Breast epithelium (tissue), 4 donors: ENCODE data around the gene CCDC183. TPM values are rescaled to one million over a fixed set of nuclear protein-coding genes. Genes with fewer than 3 reads are reported as not detected.
"Not testable (repeated sequence)": the region's sequence is repeated elsewhere in the genome, so short reads cannot be mapped to it uniquely, and the experiment has no call there.

Experiments
- DNase-seq, 2 donors: peaks; one replicate each; pipeline ENCODE4 v3.0.0-alpha.2; 2019; ENCODE audit warnings: low spot score in 2 of 2
- H3K27ac ChIP-seq, 2 donors: fragments of 200-600 bp; sonication (generic) in 1 of 2; one replicate each; pipeline ENCODE4 v1.5.1; 2016 to 2019; ENCODE audit warnings: mild to moderate bottlenecking in 1 of 2
- H3K27me3 ChIP-seq, 2 donors: fragments of 200-600 bp; sonication (generic) in 1 of 2; one replicate each; pipeline versions ENCODE4 v1.5.1 to v1.6.0; 2017 to 2019; ENCODE audit warnings: control low read depth in 1 of 2, mild to moderate bottlenecking in 1 of 2
- H3K36me3 ChIP-seq: fragments of 200-600 bp; one replicate; pipeline ENCODE4 v1.5.1; 2019
- H3K4me1 ChIP-seq, 2 donors: fragments of 200-600 bp; sonication (generic); one replicate each; pipeline ENCODE4 v1.5.1; 2016 to 2019; ENCODE audit warnings: control low read depth in 1 of 2
- H3K4me3 ChIP-seq, 3 donors: fragments of 200-600 bp; sonication (generic); 1 replicate in 2 of 3; 2 replicates in 1 of 3; pipeline ENCODE4 v1.5.1; 2016 to 2019; ENCODE audit warnings: mild to moderate bottlenecking in 3 of 3, moderate library complexity in 2 of 3
- H3K9me3 ChIP-seq, 2 donors: fragments of 200-600 bp; sonication (generic) in 1 of 2; one replicate each; pipeline ENCODE4 v1.5.1; 2016 to 2019; ENCODE audit warnings: control low read depth in 1 of 2
- POLR2A ChIP-seq: fragments of 450-650 bp; IDR thresholded peaks from one replicate; pipeline ENCODE4 v1.6.1; 2016; ENCODE audit warnings: antibody characterized with exemption, mild to moderate bottlenecking, moderate library complexity
- POLR2AphosphoS5 ChIP-seq, 3 donors: sonication (generic); formaldehyde crosslinking; IDR thresholded peaks; one replicate each; pipeline ENCODE4 v1.6.1; 2017; ENCODE audit warnings: antibody characterized with exemption in 3 of 3
- intact Hi-C: fragments of 100-400 bp; cut with DNase I; formaldehyde crosslinking; loops from one replicate; pipeline ENCODE4 v1.15.1; 2023; ENCODE audit warnings: low total_unique reads
- total RNA-seq, 3 donors: library from RNA; depleted of rRNA; stranded (reverse); fragments of >200 nt; gene quantifications; one replicate each; pipeline ENCODE4 v1.1.0, GENCODE V29; 2016
- TF ChIP-seq, protein P1 (sequence below), 3 donors: fragments of 450-650 bp; IDR thresholded peaks; one replicate each; pipeline ENCODE4 v1.5.1; 2016 to 2017; ENCODE audit warnings: antibody characterized with exemption in 3 of 3, mild to moderate bottlenecking in 3 of 3, moderate library complexity in 3 of 3

CCDC183 gene
- total RNA-seq, 3 donors from 2014 or later = 0.64 to 5.7 (median 5.6) TPM

DNA sequence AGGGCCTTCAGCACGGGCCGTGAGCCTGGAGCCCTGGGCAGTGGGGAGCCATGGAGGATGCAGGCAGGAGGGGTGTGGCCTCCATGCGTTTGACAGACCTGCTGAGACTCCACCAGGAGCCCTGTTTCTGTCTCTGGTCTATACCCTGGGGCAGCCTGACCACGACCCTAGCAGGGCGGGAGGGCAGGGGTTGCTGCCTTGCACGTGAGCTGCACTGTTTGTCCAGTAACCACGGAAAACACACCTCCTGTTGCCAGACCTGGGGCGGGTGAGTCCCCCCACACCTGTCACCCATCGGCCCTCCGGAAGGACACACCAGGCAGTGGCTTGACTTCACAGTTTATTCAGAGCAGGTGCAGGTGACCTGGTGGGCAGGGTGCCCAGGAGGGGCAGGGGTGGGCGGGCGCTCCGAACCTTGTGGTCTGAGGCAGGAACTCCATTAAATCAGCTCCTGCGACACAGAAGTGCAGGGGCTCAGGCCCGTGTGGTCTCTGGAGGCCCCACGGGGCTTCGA is 42.0 kb upstream of the CCDC183 start:
- DNase-seq = no peak
- TF ChIP-seq POLR2A (no peak), POLR2AphosphoS5 (IDR thresholded peaks at IDR 0.05) (no peak)
- TF ChIP-seq, protein P1, sequence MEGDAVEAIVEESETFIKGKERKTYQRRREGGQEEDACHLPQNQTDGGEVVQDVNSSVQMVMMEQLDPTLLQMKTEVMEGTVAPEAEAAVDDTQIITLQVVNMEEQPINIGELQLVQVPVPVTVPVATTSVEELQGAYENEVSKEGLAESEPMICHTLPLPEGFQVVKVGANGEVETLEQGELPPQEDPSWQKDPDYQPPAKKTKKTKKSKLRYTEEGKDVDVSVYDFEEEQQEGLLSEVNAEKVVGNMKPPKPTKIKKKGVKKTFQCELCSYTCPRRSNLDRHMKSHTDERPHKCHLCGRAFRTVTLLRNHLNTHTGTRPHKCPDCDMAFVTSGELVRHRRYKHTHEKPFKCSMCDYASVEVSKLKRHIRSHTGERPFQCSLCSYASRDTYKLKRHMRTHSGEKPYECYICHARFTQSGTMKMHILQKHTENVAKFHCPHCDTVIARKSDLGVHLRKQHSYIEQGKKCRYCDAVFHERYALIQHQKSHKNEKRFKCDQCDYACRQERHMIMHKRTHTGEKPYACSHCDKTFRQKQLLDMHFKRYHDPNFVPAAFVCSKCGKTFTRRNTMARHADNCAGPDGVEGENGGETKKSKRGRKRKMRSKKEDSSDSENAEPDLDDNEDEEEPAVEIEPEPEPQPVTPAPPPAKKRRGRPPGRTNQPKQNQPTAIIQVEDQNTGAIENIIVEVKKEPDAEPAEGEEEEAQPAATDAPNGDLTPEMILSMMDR (IDR thresholded peaks at IDR 0.05) = no peak
- Histone ChIP-seq H3K4me3 (no peak overlapping the region), H3K4me1 (no peaks in the 10 kb centered on the region), H3K36me3 (no peaks in the 10 kb centered on the region), H3K9me3 (peaks cover 14% of the 10 kb centered on the region in 2 donors), H3K27ac (no peak overlapping the region), H3K27me3 (no peaks in the 10 kb centered on the region)
- intact Hi-C loops = no loop called here

DNA sequence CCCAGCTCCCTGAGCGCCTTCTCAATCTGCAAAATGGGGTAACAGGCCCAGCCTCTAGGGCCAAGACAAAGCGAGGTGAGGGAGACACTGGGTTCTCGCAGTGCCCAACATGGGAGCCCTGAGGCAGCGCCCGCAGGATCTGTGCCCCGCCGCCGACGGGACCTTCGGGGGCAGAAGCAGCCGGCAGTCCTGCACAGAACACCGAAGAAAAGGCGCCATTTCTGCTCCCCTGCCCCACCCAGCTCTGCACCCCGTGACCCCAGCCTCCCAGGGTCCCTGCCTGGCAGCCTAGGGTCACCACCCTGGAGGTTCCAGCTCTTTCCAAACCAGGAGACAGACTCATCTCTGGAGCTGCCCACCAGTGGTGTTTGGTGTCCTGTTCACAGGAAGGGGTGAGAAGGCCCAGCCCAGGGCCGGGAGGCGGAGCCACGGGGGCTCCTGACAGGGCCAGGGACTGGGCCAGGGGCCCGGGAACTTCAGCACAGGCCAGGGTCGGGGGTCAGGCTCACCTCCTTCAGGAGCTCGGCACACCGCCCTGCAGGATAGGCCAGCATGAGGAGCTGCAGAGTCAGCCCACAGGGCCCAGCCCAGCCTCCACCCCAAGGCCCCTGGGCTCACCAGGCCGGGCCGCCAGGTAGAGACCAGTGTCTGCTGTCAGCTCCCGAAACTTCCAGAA is 41.4 kb upstream of the CCDC183 start:
- Histone ChIP-seq H3K27me3 (no peaks in the 10 kb centered on the region), H3K4me1 (no peaks in the 10 kb centered on the region), H3K4me3 (no peak overlapping the region), H3K27ac (no peak overlapping the region), H3K9me3 (peaks cover 14% of the 10 kb centered on the region in 2 donors), H3K36me3 (no peaks in the 10 kb centered on the region)
- DNase-seq = no peak
- no peak for TF ChIP-seq POLR2AphosphoS5 (IDR thresholded peaks at IDR 0.05)
- no peak for TF ChIP-seq POLR2A
- TF ChIP-seq, protein P1 (IDR thresholded peaks at IDR 0.05) = no peak
- intact Hi-C loops = no loop called here

DNA sequence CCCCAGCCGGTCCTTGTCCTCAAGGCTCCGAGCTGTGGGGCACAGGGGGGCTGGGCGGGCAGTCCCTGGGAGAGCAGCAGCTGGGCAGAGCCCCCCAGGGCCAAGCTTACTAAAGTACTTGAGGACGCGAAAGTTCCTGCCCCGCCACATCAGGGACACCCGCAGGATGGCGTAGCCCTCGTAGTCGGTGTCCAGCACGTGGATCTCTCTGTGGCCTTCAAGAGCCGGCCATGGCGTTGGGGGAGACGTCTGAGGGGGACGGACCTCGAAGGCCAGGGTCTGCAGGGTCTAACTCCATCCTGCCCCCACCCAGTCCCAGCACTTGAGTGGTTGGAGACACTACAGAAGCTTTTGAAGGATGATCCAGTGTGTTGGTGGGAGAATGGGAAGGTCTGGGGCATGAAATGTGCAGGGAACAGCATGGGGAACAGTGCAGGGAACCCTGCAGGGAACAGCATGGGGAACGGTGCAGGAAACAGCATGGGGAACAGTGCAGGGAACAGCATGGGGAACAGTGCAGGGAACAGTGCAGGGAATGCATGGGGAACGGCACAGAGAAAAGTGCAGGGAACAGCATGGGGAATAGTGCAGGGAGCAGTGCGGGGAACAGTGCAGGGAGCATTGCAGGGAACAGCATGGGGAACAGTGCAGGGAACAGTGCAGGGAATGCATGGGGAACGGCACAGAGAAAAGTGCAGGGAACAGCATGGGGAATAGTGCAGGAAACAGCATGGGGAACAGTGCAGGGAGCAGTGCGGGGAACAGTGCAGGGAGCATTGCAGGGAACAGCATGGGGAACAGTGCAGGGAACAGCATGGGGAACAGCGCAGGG is 40.6 kb upstream of the CCDC183 start:
- H3K9me3 ChIP-seq = peaks cover 14% of the 10 kb centered on the region in 2 donors
- H3K36me3 ChIP-seq, DNase-seq, H3K4me1 ChIP-seq, H3K4me3 ChIP-seq, H3K27me3 ChIP-seq, H3K27ac ChIP-seq, intact Hi-C loops: not testable (repeated sequence)

DNA sequence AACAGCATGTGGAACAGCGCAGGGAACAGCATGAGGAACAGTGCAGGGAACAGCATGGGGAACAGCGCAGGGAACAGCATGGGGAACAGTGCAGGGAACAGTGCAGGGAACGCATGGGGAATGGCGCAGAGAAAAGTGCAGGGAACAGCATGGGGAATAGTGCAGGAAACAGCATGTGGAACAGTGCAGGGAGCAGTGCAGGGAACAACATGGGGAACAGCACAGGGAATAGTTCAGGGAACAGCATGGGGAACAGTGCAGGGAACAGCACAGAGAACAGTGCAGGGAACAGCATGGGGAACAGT is 40.1 kb upstream of the CCDC183 start:
- Histone ChIP-seq H3K36me3 (no peaks in the 10 kb centered on the region), H3K4me1 (no peaks in the 10 kb centered on the region), H3K27ac (no peak overlapping the region), H3K9me3 (peaks cover 14% of the 10 kb centered on the region in 2 donors), H3K27me3 (peaks cover 0 to 4% of the 10 kb centered on the region in 2 donors), H3K4me3 (no peak overlapping the region)
- intact Hi-C loops = no loop called here
- no peak for DNase-seq
- no peak for TF ChIP-seq POLR2AphosphoS5 (IDR thresholded peaks at IDR 0.05)
- TF ChIP-seq, protein P1 (IDR thresholded peaks at IDR 0.05) = no peak
- no peak for TF ChIP-seq POLR2A

DNA sequence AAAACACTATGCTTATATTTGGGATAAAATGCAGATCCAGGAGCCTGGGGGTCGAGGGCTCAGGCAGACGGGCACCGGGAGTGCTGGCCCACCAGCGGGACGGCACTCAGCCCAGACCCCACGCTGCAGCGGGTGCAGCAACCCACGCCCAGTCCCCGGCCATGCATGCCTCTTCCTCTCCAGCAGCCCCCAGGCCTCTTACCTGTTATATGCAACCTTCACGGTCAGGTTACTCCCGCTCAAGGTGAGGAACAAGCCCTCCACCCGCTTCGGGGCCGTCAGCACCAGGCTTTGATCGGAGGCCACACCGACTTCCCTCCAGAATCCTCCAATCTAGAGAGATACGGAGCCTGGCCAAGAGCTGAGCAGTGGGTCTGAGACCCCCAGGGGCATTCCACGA is 39.3 kb upstream of the CCDC183 start:
- TF ChIP-seq, protein P1 (IDR thresholded peaks at IDR 0.05) = no peak
- TF ChIP-seq POLR2A (no peak), POLR2AphosphoS5 (IDR thresholded peaks at IDR 0.05) (no peak)
- H3K9me3 ChIP-seq = peaks cover 7 to 14% of the 10 kb centered on the region in 2 donors
- DNase-seq = no peak
- intact Hi-C loops = no loop called here
- no peak overlapping the region for H3K4me3 ChIP-seq
- H3K36me3 ChIP-seq = no peaks in the 10 kb centered on the region
- H3K27me3 ChIP-seq = peaks cover 0 to 4% of the 10 kb centered on the region in 2 donors
- H3K27ac ChIP-seq = no peak overlapping the region
- no peaks in the 10 kb centered on the region for H3K4me1 ChIP-seq
